HG03159 (cell line): Measurements from ENCODE around the gene RBM20.
A peak's percentile ranks its signal among the peaks of the same experiment; 100 is the strongest.
"Not testable (repeated sequence)": the region's sequence is repeated elsewhere in the genome, so short reads cannot be mapped to it uniquely, and the experiment has no call there.

ENCODE experiments used
- ATAC-seq: cut with Tn5 transposase; IDR thresholded peaks from one replicate; pipeline ENCODE4 v1.9.1; 2021; ENCODE audit warnings: mild to moderate bottlenecking, moderate library complexity; ENCODE audit not compliant: unreplicated experiment

Gene RBM20

GRCh38 chr10:110700947-110701616 lies 56.9 kb downstream of the RBM20 start:
- ATAC-seq: no peak

- ATAC-seq: no peak
Observed at GRCh38 chr10:110701617-110701971, 57.5 kb downstream of the RBM20 start.

GRCh38 chr10:110704070-110704469 lies 59.9 kb downstream of the RBM20 start:
- ATAC-seq: no peak

GRCh38 chr10:110704906-110705476 lies 60.9 kb downstream of the RBM20 start:
- no peak for ATAC-seq

GRCh38 chr10:110705596-110705995 lies 61.5 kb downstream of the RBM20 start:
- not testable (repeated sequence) for ATAC-seq

DNA sequence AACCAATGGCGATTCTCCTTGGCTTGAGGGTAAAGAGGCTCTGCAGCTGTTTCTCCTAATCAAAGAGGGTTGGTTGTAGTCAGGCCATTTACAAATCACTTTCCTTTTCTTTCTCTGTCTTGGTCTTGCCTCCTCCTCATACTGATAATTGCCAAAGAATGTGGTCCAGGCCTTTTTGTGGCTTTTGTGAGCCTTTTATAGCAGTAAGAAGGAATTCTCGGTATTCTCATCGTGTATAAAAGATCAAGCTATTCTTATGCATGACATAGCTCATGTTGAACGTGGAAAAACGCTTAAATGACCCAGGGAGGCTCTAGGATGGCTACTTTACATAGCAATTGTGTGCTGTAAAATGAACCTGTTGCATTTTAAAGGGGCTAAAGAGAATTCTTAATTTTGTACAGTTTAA lies 62.6 kb downstream of the RBM20 start:
- ATAC-seq: no peak

DNA sequence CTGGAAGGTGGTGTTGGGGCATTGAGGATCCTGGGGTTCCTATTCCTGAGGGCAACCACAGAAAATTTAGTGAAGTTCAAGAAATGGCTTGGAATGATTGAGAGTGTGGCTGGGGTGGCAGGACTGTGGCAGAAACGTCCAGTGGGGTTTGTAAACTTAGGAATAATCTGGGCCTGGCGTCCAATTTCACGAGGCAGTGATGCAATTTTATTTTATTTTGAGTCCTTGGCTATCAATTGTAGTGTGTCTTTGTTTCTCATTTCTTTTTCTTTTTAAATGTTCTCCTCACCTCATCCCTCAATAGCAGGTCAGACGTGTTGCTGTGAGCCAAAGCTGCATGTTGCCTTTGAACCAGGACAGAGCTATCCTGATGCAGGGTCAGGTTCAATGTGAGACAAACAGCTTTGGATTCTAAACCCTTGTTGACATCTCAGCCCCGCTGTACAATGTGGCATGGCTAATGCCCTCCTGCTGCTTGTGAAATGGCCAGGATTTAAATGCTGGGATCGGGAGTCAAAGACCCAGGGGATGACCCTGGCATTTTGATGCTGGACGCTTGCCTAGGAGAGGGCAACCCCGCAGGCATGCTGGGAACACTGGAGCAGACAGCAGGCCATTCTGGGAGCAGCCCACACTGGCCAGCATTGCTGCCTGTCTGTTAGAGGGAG lies 64.8 kb downstream of the RBM20 start:
- ATAC-seq: no peak

DNA sequence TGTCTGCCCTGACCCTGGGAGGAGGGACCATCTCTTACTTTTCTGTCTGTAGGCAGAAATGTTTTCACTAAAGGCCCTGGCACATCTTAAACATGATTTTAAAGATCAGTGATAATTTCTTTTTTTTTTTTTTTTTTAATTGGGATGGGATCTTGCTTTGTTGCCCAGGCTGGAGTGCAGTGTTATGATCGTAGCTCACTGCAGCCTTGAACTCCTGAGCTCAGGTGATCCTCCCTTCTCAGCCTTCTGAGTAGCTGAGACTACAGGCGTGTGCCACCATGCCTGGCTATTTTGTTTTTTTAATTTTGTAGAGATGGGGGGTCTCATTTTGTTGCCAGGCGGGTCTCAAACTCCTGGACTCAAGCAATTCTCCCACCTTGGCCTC lies 65.3 kb downstream of the RBM20 start:
- no peak for ATAC-seq

DNA sequence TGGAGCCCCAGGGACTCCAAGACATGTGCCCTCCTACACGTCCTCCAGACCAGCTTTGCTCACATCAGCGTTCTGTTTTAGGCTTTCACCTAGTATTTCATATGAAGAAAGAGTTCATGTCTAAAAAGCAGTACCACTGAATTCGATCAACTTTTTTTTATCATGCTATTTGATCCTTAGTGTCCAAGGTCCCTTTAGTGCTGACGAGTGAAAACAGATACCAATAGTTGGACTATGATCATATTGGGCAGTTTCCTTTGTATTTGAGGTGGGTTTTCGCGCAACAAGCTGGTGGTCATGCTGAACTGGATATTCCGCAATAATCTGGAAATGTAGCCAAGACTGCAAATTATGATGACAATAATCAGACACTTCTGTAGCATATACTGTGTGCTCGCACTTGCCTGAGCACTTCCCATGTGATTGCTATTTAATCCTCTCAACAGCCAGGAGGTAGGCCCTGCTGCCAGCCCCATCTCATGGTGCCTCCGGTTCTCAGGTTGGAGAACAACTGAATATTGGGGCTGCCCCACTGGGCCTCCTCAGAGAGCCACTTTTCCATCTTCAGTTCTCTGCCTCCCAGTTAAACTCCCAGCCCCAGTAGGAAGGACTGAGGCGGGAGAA lies 65.9 kb downstream of the RBM20 start:
- ATAC-seq: no peak

DNA sequence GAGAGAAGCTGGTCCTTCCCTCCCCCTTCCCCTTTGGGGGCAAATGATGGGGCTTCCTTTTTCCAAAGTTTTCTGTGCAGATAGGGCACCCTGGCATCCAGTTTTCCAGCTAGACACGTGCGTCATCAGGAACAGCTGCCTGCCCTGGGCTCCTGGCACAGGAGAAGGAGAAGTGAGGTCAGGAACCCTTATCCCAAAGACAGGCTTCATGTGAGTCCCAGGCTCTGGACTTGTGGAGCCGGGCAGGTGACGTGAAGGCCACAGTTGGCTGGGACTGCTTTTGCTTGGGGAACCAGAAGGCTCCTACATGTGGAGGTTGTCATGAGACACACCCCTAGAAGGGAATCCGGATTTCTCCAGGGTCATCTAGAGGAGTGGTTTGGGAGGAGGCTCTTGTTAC lies 66.5 kb downstream of the RBM20 start:
- no peak for ATAC-seq

GRCh38 chr10:110711382-110711781 lies 67.2 kb downstream of the RBM20 start:
- ATAC-seq: no peak

GRCh38 chr10:110714356-110714755 lies 70.2 kb downstream of the RBM20 start:
- no peak for ATAC-seq

- no peak for ATAC-seq
Observed at GRCh38 chr10:110717781-110718589, 73.8 kb downstream of the RBM20 start.

DNA sequence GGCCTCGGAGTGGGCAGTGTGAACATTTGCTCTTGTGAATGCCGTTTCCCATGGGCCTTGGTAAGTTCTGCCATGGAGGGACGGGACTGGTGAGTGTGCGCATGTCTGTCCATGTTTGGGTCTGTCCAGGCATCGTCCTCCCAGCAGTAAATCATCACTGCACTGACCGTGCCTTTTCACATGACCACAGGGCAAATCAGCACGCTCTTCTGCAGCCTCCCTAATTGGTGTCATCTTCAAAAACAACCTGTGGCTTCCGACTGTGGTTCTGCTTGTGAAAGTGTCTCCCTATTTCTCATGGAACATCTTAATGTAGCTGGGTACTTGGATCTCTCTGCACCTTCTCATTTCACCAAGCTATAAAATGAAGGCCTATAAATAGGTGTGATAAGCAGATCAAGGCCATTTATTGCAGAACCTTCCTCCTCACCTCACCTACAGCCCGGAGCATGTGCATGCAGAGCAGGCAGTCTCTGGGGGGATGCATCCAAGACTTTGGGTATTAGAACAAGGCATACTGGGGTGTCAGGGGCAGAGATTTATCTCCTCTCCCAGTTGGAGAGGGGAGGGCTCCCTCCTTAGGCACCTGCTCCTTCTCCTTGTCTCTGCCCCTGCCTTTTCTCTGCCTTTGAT lies 77.4 kb downstream of the RBM20 start:
- ATAC-seq: no peak

DNA sequence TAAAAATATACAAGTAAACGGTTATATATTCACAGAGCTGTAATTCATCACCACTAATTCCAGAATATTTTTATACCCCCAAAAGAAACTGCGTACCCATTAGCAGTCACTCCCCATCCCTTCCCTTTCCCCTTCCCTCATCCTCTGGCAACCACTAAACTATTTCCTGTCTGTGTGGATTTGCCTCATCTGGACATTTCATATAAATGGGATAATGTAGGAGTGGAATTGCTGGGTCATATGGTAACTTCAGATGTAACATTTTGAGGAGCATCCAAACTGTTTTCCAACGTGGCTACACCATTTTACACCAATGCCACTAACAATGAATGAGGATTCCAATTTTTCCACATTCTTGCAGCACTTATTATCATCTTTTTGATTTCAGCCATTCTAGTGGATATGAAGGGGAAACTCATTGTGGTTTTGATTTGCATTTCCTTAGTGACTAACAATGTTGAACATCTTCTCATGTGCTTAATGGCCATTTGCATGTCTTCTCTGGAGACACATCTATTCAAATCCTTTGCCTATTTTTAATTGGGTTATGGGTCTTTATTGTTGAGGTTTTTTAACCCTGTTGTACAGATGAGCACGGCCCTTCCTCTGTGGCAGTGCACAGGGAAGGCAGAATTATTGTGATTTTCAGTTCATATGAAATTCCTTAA lies 79.2 kb downstream of the RBM20 start:
- ATAC-seq: no peak

DNA sequence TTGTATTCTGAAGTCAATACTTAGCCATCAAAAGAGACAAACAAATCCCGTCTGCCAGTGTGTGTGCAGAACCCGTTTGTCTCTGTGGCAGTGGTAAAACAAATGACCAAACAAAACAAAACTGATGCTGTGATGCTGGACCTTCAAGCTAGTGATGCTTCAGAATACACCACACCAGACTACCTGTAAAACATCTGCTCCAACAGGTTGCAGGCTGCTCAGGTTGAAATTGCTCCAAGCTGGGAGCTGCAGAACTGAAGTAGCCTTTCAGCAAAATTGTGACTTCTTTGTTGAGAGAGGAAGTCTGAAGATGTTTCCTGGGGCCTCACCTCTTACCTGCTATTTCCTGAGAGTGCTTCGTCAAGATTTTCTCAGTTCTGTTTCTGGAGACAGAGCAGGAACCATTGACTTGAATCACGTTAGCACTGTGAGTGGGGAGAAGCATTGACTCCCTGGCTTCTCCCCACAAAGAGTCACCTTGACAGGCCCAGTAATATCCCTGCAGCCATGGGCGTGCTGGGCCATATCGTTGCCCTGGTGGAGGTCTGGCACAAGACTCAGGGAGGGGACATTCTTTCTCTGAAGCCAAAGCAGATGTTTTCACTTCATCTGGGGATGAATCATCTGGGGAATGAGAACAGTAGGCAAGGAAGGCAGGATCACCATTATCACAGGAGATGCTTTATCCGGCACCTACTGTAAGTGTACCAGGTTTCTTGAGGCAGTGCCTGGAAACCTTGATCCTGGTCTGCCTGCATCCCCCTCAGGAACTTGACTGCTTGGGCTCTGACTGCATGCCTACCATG lies 80.2 kb downstream of the RBM20 start:
- ATAC-seq: peak; percentile 77

DNA sequence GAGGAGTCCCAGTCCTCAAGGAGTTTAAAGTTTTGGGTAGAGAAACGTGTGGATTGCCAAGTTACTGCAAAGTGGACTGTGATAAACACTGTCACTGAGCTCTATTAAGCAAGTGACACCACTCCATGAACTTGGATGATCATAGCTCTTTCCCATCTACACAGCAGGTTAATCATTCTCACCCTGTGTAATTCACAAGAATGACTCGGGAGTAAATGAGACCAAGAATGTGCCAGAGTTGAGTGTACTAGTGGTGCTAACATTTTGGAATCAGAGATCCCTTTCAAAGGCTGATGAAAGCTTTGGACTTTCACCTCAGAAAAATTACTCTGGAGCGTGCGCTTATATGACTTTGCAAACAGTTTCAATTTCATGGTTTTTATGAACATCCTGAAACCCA lies 80.8 kb downstream of the RBM20 start:
- no peak for ATAC-seq

DNA sequence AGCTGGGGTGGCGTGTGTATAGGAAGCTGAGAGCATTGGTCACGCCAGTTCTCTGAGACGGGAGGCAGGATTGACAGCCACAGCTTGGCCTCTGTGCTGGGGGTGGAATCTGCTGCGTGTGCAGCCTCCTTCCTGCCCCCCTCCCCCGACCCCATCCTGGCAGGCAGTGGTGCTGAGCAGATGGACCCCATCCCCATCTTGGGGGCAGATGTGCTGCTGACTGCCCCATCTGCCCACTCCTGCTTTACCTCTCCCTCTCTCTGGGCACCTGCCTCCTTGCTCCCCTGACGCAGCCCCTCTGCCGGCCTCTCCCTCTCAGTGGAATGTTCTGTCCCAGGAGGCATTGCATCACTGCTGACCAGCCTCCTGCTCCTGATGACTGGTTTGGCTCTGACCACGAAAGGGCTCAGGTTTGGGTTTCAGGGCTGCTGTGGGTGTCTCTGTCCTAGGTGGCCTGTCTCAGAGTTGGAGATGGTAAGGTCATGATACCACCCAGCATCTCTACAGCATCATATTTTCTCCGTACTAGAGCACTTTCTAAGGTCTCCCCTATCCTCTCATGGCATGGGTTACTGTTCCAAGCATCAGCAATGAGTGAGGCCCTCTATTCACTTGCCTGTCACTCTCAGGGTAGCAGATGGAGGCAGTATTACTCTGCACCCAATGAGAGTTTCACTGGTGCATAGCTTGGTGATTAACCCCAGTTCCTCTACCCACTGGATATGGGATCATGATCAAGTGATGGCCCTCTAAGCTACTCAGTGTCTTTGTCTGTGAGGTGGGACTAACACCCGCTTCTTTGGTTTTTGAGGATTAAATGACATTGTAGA lies 81.9 kb downstream of the RBM20 start:
- no peak for ATAC-seq

- ATAC-seq: not testable (repeated sequence)
Observed at GRCh38 chr10:110727785-110728184, 83.6 kb downstream of the RBM20 start.
